Esophagus mucosa (tissue), 1 donor: ENCODE data around the gene PRICKLE3. TPM values are rescaled to one million over a fixed set of nuclear protein-coding genes. Genes with fewer than 3 reads are reported as not detected.
A peak's percentile ranks its signal among the peaks of the same experiment; 100 is the strongest.
"Not testable (repeated sequence)": the region's sequence is repeated elsewhere in the genome, so short reads cannot be mapped to it uniquely, and the experiment has no call there.

ENCODE experiments used
- ATAC-seq: fragments of 200-7000 bp; cut with Tn5 transposase; one replicate; pipeline ENCODE4 v1.9.1; 2020
- total RNA-seq: library from RNA; stranded (reverse); gene quantifications from one replicate; pipeline ENCODE4 v1.2.4, GENCODE V29; 2023
- donor health status: DM: yes; HTN: yes; CAD: no.

Gene PRICKLE3
- total RNA-seq, 1 donor from 2014 or later: 17.5 TPM

GRCh38 chrX:49178537-49178936 lies 7.6 kb downstream of the PRICKLE3 start:
- ATAC-seq: no peak

DNA sequence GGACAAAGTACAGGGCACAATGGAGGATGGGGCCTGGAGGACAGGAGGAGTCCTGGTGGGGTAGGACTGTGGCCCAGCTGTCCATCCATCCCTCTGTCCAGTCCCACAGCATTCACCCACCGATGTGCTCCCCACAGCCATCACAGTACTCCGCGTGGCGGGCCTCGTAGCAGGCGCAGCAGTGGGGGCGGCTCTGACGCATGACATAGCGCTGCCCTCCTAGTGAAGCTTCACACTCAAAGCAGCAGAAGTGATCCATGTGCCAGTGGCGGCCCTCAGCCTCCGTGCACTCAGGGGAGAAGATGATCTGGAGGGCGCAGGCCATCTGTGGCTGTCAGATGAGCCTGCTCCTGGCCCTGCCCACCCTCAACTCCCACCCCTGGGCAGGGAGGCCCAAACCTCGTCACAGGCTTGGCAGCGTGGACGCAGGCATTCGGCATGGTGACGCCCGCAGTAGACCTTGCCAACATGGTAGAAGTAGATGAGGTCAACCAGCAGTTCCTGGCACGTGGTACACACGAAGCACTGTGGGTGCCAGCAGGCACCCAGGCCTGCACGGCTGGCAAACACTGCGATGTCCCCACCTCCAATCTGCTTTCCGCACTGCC lies 8.2 kb downstream of the PRICKLE3 start:
- ATAC-seq: no peak

- ATAC-seq: peak; percentile 69
These were observed 8.8 kb downstream of the PRICKLE3 start for GRCh38 chrX:49177338-49177833.

GRCh38 chrX:49176421-49177326 lies 9.5 kb downstream of the PRICKLE3 start:
- peak; percentile 60 for ATAC-seq

- ATAC-seq: no peak
These were observed 10.5 kb downstream of the PRICKLE3 start for GRCh38 chrX:49175435-49176274.

GRCh38 chrX:49174723-49175122 lies 11.4 kb downstream of the PRICKLE3 start:
- no peak for ATAC-seq

DNA sequence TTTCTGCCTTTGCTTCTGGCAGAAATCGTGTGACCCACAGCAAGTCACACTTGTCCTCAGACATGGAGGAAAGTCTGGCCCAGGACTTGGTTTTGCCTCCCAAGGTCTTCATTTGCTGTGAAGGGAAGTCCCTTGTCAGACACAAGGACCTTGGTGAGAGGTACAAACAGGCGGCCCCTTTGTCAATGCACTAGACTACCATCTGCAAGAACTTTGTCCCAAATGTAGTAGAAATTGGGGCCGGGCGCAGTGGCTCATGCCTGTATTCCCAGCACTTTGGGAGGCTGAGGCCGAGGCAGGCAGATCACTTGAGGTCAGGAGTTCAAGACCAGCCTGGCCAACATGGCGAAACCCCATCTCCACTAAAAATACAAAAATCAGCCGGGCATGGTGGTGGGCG lies 12.6 kb downstream of the PRICKLE3 start:
- not testable (repeated sequence) for ATAC-seq

DNA sequence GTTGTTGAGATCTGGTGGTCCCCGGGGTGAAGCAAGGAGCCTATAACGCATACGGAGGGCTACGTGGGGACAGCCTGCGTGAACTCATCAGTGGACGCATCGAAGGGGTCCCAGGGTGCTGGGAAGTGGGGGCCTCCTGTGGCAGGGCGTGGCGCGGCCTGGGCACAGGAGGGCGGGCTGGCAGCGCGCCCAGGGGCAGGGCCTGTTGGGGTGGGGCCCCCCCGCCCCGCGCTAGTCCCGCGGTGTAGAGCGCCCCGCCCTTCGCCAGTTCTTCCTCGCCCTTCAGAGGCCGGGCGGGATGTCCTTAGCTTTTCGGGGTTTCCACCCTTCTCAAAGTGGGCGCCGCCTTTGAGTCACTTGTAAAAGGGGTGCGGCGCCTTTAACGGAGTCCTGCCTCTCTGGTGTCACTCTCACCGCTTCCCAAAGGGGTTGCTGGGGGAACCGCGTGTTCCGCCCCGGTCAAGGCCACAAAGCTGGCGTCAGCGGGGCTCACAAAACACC lies 13.8 kb downstream of the PRICKLE3 start:
- peak; percentile 71 for ATAC-seq

DNA sequence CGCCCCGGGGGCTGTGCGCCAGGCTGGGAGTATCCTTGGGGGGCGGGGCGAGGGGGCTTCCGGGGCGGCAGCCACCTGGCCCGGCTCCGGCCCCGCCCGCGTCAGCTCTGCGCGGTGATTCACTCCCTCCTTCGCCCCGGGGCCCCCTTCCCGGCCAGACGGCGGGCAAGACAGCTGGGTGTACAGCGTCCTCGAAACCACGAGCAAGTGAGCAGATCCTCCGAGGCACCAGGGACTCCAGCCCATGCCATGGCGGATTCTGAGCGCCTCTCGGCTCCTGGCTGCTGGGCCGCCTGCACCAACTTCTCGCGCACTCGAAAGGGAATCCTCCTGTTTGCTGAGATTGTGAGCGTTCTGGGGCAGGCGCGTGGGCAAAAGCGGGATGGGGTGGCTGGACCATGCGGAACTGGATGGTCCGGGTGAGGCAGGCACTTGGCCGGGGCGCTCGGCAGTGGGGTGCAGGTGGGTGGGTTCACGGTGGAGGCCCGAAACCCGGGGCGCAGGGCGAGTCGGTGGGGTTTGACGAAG lies 14.4 kb downstream of the PRICKLE3 start, which contains the start of gene PLP2:
TSS of gene PLP2 (plus strand) at position 147 of the 528 bp plus-strand sequence. CDS start at position 250, 103 bp downstream.
- peak; percentile 52 for ATAC-seq

GRCh38 chrX:49167740-49168108 lies 18.4 kb downstream of the PRICKLE3 start:
- no peak for ATAC-seq

DNA sequence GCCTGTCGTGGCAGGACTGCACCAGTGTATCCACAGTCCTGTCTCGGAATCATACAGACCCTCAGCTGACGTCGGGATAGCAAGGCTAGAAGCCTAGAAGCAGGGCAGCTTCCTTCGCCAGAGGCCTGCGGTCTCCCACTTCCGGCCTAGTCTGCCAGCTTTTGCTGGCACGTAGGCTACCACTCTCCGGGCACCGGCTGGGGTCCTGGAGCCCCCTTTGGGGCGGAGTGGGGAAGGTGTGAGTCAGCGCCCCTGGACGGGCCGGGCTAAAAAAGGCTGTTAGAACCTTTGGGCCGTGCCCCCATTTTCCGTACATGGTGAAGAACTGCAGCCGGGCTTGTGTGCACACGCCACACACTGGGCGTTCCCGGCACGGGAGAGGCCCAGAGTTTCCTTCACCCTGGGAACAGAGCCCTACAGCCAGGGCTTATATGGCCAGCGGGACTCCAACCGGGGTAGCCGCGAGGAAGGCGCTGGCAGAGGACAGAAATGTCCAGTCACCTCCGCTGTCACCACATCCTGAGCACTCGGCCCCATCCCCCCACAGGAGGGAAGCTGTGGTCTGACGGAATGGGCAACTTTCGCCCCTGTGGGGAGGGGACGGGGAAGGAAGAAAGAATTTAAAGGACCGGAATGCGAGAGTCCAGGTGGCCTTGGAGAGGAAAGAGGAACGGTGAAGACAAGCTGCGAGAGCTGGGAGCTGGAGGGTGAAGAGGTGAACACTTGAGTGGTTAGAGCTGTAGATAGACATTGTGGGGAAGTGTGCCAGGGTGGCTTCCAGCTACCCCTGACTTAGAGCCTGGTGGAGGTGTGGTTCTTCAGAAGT lies 19.0 kb downstream of the PRICKLE3 start:
- peak; percentile 69 for ATAC-seq

GRCh38 chrX:49165901-49166881 lies 20.0 kb downstream of the PRICKLE3 start:
- ATAC-seq: peak; percentile 83

- no peak for ATAC-seq
These were observed 21.4 kb downstream of the PRICKLE3 start for GRCh38 chrX:49164589-49165360.

DNA sequence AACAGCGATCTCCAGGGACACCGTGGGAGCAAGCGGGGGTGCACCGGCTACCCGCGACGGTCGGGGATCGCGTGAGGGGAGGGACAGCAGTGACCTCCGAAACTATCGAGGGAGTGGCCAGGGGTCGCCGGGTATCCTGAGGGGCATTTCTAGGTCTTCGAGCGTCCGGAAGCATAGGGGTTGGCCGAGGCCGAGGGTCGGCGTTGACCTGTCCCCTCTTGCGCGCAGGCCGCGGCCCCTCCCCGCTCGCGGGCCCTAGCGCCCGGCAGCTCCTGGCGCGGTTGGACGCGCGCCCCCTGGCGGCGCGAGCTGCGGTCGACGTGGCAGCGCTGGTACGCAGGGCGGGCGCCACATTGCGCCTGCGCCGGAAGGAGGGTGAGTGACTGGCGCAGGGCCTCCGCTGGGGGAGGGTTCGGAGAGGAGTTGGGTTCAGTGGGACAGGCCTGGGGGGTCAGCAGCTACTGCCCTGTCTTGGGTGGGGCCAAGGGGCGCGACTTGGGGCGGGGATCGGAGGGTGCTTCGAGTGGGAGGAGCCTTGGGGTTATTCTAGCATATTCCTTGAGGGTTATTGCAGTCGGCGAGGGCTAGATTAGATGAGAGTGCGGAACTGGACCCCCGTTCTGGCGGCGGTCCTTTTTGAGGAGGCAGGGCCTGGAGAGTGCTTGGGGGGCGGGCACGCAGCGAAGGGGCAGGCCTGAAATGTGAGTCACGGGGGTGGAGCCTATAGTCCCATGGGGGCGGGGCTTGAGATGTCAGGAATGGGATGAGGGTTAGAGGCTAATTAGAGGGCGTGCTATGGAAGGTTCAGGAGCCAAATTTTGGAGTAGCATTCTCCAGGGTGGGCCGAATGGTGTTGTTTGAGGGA lies 22.4 kb downstream of the PRICKLE3 start:
- ATAC-seq: peak; percentile 73

DNA sequence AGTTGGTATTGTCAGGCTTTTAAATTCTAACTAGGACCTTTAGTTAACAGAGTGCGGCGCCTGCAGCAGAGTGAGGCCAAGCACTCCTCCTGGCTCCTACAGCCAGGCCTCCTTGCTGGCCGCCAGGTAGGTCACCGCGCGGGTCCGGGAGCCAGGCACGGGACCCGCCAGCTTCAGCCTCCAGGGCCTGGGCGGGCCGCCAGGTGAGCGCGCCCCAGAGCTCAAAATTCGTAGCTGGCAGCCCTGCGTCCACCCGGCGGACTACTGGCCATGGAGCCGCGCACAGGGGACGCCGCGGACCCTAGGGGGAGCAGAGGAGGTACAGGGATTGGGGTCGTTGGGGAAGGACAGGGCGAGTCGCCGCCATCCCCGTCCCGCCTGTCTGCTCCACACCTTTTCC lies 23.6 kb downstream of the PRICKLE3 start, which contains the start of gene MAGIX:
TSS of gene MAGIX (plus strand) at position 139 of the 400 bp plus-strand sequence. CDS start at position 271, 132 bp downstream.
- no peak for ATAC-seq

- ATAC-seq: no peak
These were observed 24.5 kb downstream of the PRICKLE3 start for GRCh38 chrX:49161632-49162031.

DNA sequence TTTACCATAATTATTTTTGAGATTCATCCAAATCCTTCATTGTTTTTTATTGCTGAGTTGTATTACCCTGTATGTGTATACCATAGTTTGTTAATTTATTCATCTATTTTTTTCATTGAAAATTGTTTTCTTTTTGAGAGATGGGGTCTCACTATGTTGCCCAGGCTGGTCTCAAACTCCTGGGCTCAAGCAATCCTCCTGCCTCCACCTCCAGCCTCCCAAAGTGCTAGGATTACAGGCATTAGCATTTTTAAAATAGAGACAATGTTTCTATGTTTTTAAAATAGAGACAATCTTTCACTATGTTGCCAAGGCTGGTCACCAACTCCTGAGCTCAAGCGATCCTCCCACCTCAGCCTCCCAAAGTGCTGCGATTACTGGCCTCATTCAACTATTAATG lies 25.3 kb downstream of the PRICKLE3 start:
- no peak for ATAC-seq

- ATAC-seq: no peak
These were observed 29.0 kb downstream of the PRICKLE3 start for GRCh38 chrX:49157194-49157593.
